GM18502 (cell line): Measurements from ENCODE around the gene SSU72.
"Not testable (repeated sequence)": the region's sequence is repeated elsewhere in the genome, so short reads cannot be mapped to it uniquely, and the experiment has no call there.

Source experiments
- ATAC-seq: cut with Tn5 transposase; IDR thresholded peaks from one replicate; pipeline ENCODE4 v1.9.1; 2021; ENCODE audit warnings: mild to moderate bottlenecking; ENCODE audit not compliant: unreplicated experiment, poor library complexity

SSU72 gene

DNA sequence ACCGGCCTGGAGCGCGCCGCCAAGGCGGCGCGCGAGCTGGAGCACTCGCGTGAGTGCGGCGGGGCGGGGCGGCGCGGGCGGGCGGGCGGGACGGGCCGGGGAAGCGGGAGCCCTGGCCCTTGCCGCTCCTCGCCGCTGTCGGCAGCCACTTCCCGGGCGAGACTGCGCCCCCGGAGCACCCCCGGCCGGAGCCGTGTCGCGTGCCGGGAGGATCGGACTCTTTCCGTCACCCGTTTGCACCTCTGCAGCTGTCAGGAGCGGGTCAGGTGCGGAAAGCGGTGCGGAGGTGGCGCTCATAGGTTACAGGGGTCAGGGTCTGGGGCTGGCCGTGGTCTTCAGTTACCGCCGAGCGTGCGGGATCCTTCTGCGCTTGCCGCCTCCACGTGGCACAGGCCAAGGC lies 62.2 kb downstream of the SSU72 start:
- peak; percentile 12 for ATAC-seq

DNA sequence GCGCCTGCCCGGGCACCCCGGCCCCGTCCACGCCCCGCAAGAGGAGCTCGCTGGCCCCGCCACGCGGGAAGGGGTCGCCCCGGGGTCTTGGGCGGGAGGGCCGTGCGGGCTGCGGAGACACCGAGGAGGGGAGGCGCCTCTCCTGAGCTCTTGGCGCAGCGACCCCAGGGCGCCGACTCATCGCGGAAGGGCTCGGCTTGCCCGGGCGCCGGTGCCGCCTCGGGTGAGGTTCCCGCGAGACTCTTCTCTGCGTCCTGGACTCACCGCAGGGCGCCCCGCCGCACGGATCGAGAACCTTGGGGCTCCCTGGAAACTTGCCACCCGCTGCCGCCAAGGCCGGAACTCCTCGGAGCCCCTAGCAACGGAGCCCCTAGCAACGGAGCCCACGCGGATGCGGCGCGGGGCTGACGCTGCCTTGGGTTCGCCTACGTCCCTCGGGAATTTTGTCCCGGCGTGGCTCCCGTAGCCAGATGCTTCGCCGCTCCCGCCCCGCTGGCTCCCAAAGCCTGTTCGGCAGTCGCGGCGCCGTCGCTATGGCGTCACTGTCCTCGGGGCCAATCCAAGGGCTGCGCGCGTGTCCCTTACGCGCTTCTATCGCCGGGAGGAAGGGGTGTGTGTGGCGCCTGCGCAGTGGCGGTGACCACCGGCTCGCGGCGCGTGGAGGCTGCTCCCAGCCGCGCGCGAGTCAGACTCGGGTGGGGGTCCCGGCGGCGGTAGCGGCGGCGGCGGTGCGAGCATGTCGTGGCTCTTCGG lies 63.0 kb downstream of the SSU72 start, which contains the start of gene ATAD3A:
Gene ATAD3A, plus strand, starts transcription at position 630 of the 753 bp plus-strand sequence. Its CDS starts 107 bp downstream, at position 737.
- ATAC-seq: peak; percentile 85

DNA sequence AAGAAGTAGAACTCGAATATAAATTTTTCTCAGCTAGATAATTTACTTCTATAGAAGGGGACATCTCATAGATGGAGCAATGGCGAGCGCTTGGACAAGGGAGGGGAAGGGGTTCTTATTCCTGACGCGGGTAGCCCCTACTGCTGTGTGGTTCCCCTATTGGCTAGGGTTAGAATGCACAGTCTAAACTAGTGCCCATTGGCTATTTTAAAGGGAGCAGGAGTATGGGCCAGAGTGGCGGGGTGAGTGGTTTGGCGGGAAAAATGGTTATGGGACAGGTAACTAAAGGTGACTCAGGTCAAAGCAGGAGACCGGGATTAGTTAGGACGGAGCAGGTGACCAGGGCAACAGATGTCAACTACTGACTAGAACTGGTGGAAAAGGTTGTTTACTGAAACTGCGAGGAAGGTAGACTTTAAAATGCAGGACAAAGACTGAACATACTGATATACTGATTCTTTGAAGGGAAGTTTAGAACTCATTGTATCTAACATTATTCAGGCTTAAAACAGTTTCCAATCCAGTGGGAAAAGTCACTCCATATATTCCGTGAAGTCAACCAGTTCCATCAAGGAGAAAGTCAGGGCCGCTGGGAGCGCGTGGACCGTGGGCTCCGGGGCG lies 63.6 kb downstream of the SSU72 start:
- ATAC-seq: no peak

DNA sequence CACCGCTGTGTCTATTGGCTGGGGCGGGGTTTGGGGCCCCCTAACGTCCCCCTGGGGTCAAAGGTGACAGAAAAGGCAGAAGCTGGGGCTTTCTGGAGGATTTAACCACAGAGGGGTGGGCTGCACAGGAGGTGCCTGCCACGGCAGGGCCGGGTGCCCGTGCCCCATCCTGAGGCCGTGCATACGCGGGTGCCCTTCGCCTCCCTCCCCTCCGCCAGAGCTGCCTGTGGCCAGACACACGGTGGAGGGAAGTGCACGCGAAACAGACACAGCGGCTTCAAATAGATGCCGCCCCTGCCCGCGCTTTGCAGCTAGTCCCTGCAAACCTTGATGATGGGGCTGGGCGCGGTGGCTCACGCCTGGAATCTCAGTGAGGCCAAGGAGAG lies 65.2 kb downstream of the SSU72 start:
- not testable (repeated sequence) for ATAC-seq

DNA sequence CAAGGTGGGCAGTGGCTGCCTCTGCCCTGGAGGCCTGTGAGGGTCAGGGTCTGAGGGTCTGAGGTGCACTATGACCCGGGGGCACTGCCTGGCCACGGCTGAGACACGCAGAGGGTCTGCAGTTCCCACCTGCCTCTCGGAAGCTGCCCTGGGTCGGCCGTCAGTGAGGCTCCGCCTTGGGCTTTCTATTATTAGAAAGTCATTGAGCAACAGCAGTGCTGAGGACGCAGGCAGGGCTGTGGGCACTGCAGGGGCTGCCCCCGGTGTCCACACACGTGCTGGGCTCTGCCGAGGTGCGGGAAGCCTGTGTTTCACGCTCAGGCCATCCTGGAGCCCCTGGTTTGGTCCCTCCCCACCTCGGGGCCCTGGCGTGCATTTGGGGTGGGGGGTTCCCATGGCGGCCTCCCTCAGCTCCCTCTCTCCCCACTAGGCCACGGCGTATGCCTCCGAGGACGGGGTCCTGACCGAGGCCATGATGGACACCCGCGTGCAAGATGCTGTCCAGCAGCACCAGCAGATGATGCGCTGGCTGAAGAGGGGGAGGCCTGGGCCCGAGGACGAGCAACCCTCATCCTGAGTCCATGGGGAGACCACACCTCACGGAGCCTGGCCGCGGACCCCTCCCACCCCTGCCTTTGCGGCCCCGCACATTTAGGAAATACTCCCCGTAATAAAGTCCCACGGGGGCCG lies 65.7 kb downstream of the SSU72 start:
- not testable (repeated sequence) for ATAC-seq

DNA sequence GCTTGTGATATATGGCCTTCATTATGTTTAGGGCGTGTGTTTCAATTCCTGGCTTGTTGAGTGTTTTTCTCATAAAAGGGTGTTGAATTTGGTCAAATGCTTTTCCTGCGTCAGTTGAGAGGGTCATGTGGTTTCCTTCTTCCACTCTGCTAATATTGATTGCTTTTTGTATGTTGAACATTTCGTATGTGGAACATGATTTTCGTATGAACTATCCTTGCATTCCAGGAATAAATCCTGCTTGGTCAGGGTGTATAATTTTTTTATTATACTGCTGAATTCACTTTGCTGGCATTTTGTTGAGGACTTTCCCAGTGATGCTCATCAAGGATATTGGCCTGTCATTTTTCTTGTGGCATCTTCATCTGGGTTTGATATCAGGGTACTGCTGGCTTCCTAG lies 67.4 kb downstream of the SSU72 start:
- ATAC-seq: no peak

DNA sequence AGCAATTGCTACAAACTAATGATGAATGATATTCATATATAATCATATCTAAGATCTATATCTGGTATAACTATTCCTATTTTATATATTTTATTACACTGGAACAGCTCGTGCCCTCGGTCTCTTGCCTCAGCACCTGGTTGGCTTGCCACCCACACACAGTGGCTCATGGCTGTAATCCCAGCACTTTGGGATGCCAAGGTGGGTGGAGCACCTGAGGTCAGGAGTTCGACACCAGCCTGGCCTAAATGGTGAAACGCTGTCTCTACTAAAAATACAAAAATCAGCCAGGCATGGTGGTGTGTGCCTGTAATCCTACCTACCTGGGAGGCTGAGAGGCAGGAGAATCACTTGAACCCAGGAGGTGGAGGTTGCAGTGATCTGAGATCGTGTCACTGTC lies 68.9 kb downstream of the SSU72 start:
- not testable (repeated sequence) for ATAC-seq

DNA sequence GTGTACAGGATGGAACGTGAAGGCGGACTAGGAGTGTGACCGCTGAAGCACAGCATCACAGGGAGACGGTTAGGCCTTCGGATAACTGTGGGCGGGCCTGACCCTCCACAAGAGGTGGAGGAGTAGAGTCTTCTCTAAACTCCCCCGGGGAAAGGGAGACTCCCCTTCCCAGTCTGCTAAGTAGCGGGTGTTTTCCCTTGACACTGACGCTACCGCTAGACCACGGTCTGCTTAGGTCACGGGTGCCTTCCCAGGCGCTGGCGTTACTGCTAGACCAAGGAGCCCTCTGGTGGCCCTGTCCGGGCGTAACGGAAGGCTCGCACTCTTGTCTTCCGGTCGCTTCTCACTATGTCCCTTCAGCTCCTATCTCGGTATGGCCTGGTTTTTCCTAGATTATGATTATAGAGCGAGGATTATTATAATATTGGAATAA lies 69.3 kb downstream of the SSU72 start:
- not testable (repeated sequence) for ATAC-seq

DNA sequence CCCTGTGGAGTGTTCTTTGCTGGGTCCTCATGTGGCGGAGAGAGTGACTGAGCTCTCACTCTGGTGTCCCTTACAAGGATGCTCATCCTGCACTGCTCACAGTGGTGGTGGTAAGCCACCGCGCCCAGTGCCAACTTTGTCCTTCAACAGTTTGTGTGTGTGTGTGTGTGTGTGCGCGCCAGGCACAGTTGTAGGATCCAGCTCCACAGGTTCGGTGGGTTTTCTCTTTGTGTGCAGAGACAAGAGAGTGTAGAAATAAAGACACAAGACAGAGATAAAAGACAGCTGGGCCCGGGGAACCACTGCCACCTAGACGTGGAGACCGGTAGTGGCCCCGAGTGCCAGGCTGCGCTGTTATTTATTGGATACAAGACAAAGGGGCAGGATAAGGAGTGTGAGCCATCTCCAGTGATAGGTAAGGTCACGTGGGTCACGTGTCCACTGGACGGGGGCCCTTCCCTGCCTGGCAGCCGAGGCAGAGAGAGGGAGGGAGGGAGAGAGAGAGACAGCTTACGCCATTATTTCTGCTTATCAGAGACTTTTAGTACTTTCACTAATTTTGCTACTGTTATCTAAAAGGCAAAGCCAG lies 69.8 kb downstream of the SSU72 start:
- not testable (repeated sequence) for ATAC-seq

DNA sequence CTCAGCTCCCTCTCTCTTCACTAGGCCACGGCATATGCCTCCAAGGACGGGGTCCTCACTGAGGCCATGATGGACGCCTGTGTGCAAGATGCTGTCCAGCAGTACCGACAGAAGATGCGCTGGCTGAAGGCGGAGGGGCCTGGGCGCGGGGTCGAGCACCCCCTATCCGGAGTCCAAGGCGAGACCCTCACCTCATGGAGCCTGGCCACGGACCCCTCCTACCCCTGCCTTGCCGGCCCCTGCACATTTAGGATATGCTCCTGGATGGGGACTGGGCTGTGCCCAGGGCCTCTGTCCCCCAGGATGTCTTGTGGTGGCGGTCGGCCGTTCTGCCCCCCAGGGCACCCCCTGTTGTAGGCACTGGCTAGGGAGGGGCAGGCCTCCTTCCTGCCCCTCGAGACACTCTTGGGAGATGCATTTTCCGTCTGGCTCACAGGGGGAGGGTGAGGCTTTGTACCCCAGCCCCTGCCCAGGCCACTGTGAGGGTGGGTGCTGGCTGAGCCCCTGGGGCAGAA lies 79.1 kb downstream of the SSU72 start:
- not testable (repeated sequence) for ATAC-seq

DNA sequence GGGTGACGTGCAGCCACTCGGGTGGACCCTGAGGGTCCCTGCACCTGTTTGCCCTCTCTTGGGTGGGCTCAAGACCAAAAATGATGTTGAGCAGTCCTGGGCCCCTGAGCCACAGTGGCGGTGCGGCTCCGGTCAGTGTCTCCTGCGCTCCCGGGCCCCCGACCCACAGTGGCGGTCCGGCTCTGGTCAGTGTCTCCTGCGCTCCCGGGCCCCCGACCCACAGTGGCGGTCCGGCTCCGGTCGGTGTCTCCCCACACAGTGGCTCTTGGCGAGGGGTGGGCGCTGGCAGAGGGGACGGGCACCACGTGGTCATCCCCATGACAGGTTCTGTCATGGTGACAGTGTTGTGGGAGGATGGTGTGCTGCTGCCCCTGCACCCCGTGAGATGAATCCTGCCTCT lies 80.4 kb downstream of the SSU72 start:
- ATAC-seq: not testable (repeated sequence)
